H9 (cell line): Measurements from ENCODE around the gene OXCT1. TPM values are rescaled to one million over a fixed set of nuclear protein-coding genes. Genes with fewer than 3 reads are reported as not detected.

ENCODE experiments used
- DNase-seq: peaks from one replicate; pipeline ENCODE4 v3.0.0-alpha.2; 2017
- H2AFZ ChIP-seq: one replicate; pipeline ENCODE4 v1.6.1; 2013; ENCODE audit warnings: mild to moderate bottlenecking, low read length, control low read depth, moderate library complexity
- H2AK5ac ChIP-seq: 2 replicates; pipeline ENCODE4 v1.6.1; 2013; ENCODE audit warnings: low read length, control low read depth, mixed read lengths; ENCODE audit not compliant: insufficient read length
- H2BK120ac ChIP-seq: one replicate; pipeline ENCODE4 v1.6.1; 2013; ENCODE audit warnings: low read depth, mild to moderate bottlenecking, low read length, control low read depth, inconsistent platforms; ENCODE audit not compliant: poor library complexity, severe bottlenecking
- H2BK12ac ChIP-seq: 2 replicates; pipeline ENCODE4 v1.6.1; 2013; ENCODE audit warnings: low read length, control low read depth, mixed read lengths, low read depth; ENCODE audit not compliant: insufficient read length
- H2BK15ac ChIP-seq: 2 replicates; pipeline ENCODE4 v1.6.1; 2013; ENCODE audit warnings: low read depth, low read length, control low read depth
- H2BK20ac ChIP-seq: one replicate; pipeline ENCODE4 v1.6.1; 2013; ENCODE audit warnings: low read depth, mild to moderate bottlenecking, low read length, control low read depth, inconsistent platforms; ENCODE audit not compliant: poor library complexity, severe bottlenecking
- H2BK5ac ChIP-seq: 2 replicates; pipeline ENCODE4 v1.6.1; 2013; ENCODE audit warnings: low read length, control low read depth, mixed read lengths; ENCODE audit not compliant: insufficient read length
- H3K14ac ChIP-seq: 2 replicates; pipeline ENCODE4 v1.6.1; 2013; ENCODE audit warnings: low read length, control low read depth; ENCODE audit not compliant: insufficient read depth
- H3K18ac ChIP-seq: 2 replicates; pipeline ENCODE4 v1.6.1; 2013; ENCODE audit warnings: low read depth, mild to moderate bottlenecking, mixed read lengths, low read length, control low read depth; ENCODE audit not compliant: insufficient read length
- H3K23ac ChIP-seq: 2 replicates; pipeline ENCODE4 v1.6.1; 2013; ENCODE audit warnings: low read length, control low read depth, mixed read lengths, low read depth; ENCODE audit not compliant: insufficient read length
- H3K23me2 ChIP-seq: 2 replicates; pipeline ENCODE4 v1.6.1; 2013; ENCODE audit warnings: low read depth, mild to moderate bottlenecking, mixed read lengths, low read length, control low read depth; ENCODE audit not compliant: insufficient read length, poor library complexity, severe bottlenecking
- H3K27ac ChIP-seq: 2 replicates; pipeline ENCODE4 v1.5.1; 2013; ENCODE audit warnings: low read length, control low read depth, mixed read lengths, low read depth; ENCODE audit not compliant: insufficient read length
- H3K27me3 ChIP-seq: 2 replicates; pipeline ENCODE4 v1.6.1; 2013; ENCODE audit warnings: low read length, control low read depth, inconsistent platforms; ENCODE audit not compliant: insufficient read depth
- H3K4ac ChIP-seq: 2 replicates; pipeline ENCODE4 v1.6.1; 2013; ENCODE audit warnings: low read depth, mild to moderate bottlenecking, control low read depth, inconsistent platforms, low read length, moderate library complexity
- H3K4me1 ChIP-seq: 2 replicates; pipeline ENCODE4 v1.6.1; 2013; ENCODE audit warnings: low read length, control low read depth, inconsistent platforms; ENCODE audit not compliant: insufficient read depth
- H3K4me2 ChIP-seq: 2 replicates; pipeline ENCODE4 v1.6.1; 2013; ENCODE audit warnings: low read length, control low read depth, mixed read lengths; ENCODE audit not compliant: insufficient read length, insufficient read depth
- H3K56ac ChIP-seq: 2 replicates; pipeline ENCODE4 v1.6.1; 2013; ENCODE audit warnings: low read depth, mild to moderate bottlenecking, mixed read lengths, low read length, control low read depth; ENCODE audit not compliant: insufficient read length
- H3K79me1 ChIP-seq: 2 replicates; pipeline ENCODE4 v1.6.1; 2013; ENCODE audit warnings: low read depth, mild to moderate bottlenecking, moderate library complexity, low read length, control low read depth, inconsistent platforms; ENCODE audit not compliant: insufficient read depth, poor library complexity, severe bottlenecking
- H3K79me2 ChIP-seq: 2 replicates; pipeline ENCODE4 v1.6.1; 2013; ENCODE audit warnings: low read length, control low read depth, inconsistent platforms; ENCODE audit not compliant: insufficient read depth
- H3K9ac ChIP-seq: 2 replicates; pipeline ENCODE4 v1.6.1; 2013; ENCODE audit warnings: low read length, control low read depth, mixed read lengths; ENCODE audit not compliant: insufficient read length; ENCODE audit errors: extremely low read depth
- H3K9me3 ChIP-seq: one replicate; pipeline ENCODE4 v1.6.1; 2013; ENCODE audit warnings: low read depth, low read length, inconsistent platforms; ENCODE audit not compliant: control insufficient read depth
- H3T11ph ChIP-seq: one replicate; pipeline ENCODE4 v1.6.1; 2013; ENCODE audit warnings: mild to moderate bottlenecking, low read length, control low read depth, inconsistent platforms
- H4K20me1 ChIP-seq: one replicate; pipeline ENCODE4 v1.6.1; 2013; ENCODE audit not compliant: control insufficient read depth, insufficient read length, insufficient read depth
- H4K5ac ChIP-seq: 2 replicates; pipeline ENCODE4 v1.6.1; 2013; ENCODE audit warnings: low read depth, mild to moderate bottlenecking, mixed read lengths, low read length, control low read depth; ENCODE audit not compliant: insufficient read length
- H4K8ac ChIP-seq: replicated peaks from 2 replicates; pipeline ENCODE4 v1.6.1; 2013; ENCODE audit warnings: low read length, control low read depth, mixed read lengths, low read depth; ENCODE audit not compliant: insufficient read length
- H4K91ac ChIP-seq: 2 replicates; pipeline ENCODE4 v1.6.1; 2013; ENCODE audit warnings: low read depth, mild to moderate bottlenecking, moderate library complexity, mixed read lengths, low read length, control low read depth; ENCODE audit not compliant: insufficient read length
- H3K27ac Mint-ChIP-seq, 3 experiments: 2 replicates in 2 of 3; 3 replicates in 1 of 3; pipeline ENCODE4 v1.8.0; 2020 to 2021; ENCODE audit warnings: mixed read lengths in 3 of 3, mild to moderate bottlenecking in 1 of 3, moderate library complexity in 1 of 3
- H3K27me3 Mint-ChIP-seq: 2 replicates; pipeline ENCODE4 v1.8.0; 2021; ENCODE audit warnings: low read depth, mild to moderate bottlenecking, moderate library complexity, mixed read lengths
- H3K36me3 Mint-ChIP-seq, 3 experiments: 2 replicates in 2 of 3; 3 replicates in 1 of 3; pipeline ENCODE4 v1.8.0; 2020 to 2021; ENCODE audit warnings: low read depth in 3 of 3, mixed read lengths in 3 of 3; ENCODE audit not compliant: insufficient read depth in 1 of 3
- H3K4me1 Mint-ChIP-seq, 2 experiments: 2 replicates each; pipeline ENCODE4 v1.8.0; 2020; ENCODE audit warnings: mixed read lengths in 2 of 2
- H3K4me3 Mint-ChIP-seq, 2 experiments: 2 replicates in 1 of 2; 3 replicates in 1 of 2; pipeline ENCODE4 v1.8.0; 2020 to 2021; ENCODE audit warnings: mild to moderate bottlenecking in 2 of 2, mixed read lengths in 2 of 2, moderate library complexity in 1 of 2
- H3K9me3 Mint-ChIP-seq, 2 experiments: 2 replicates in 1 of 2; 3 replicates in 1 of 2; pipeline ENCODE4 v1.8.0; 2020; ENCODE audit warnings: mild to moderate bottlenecking in 2 of 2, mixed read lengths in 2 of 2, moderate library complexity in 1 of 2
- CTCF ChIP-seq: fragments of 200-600 bp; sonication (generic); conservative IDR thresholded peaks from 3 replicates; pipeline ENCODE4 v1.8.0; 2021; ENCODE audit warnings: antibody characterized with exemption, mild to moderate bottlenecking
- WGBS: extraction: QIAGEN DNeasy Blood & Tissue Kit; methylation state at CpG from one replicate; pipeline ENCODE4 v1.1.7; 2013; ENCODE audit warnings: missing lambda C conversion rate, low lambda C conversion rate, mixed read lengths; ENCODE audit not compliant: insufficient read length; ENCODE audit errors: extremely low coverage; 5-methylcytosine and 5-hydroxymethylcytosine counted together
- total RNA-seq: library from RNA; stranded (reverse); gene quantifications from 2 replicates; pipeline ENCODE4 v1.2.1, GENCODE V29; 2021

OXCT1 gene
- total RNA-seq, 1 experiment from 2014 or later = 25.6 TPM

- no peaks in the 10 kb centered on the region for H3K9me3 ChIP-seq
- no peak for DNase-seq
- H3K56ac ChIP-seq = no peak overlapping the region
- H2BK120ac ChIP-seq = no peak overlapping the region
- no peak overlapping the region for H3K27ac Mint-ChIP-seq
- no peak for TF ChIP-seq CTCF
- no peak overlapping the region for H3K27ac ChIP-seq
- no peak overlapping the region for H2AFZ ChIP-seq
- H3K4me2 ChIP-seq = no peak overlapping the region
- no CpG with 5 or more reads among the region's 5 CpGs for WGBS
- no peak overlapping the region for H3K4ac ChIP-seq
- H3K23me2 ChIP-seq = no peaks in the 10 kb centered on the region
- no peak overlapping the region for H3K9ac ChIP-seq
- H3K4me1 Mint-ChIP-seq = no peaks in the 10 kb centered on the region
- H3K27me3 ChIP-seq = no peaks in the 10 kb centered on the region
- H3K27me3 Mint-ChIP-seq = no peaks in the 10 kb centered on the region; the same call in 1 of the 2 replicates
- no peak overlapping the region for H2BK12ac ChIP-seq
- H3K23ac ChIP-seq = no peak overlapping the region
- no peak overlapping the region for H2BK20ac ChIP-seq
- no peak overlapping the region for H3K14ac ChIP-seq
- no peak overlapping the region for H4K5ac ChIP-seq
- no peaks in the 10 kb centered on the region for H3K79me2 ChIP-seq
- H4K91ac ChIP-seq = no peak overlapping the region
- no peak overlapping the region for H3K18ac ChIP-seq
- H3K4me1 ChIP-seq = no peaks in the 10 kb centered on the region
- peaks cover 2 to 5% (median 5%) of the 10 kb centered on the region in 3 experiments; a peak in 3 of 7 replicates for H3K36me3 Mint-ChIP-seq
- H4K20me1 ChIP-seq = no peaks in the 10 kb centered on the region
- no peak overlapping the region for H3K4me3 Mint-ChIP-seq
- no peak overlapping the region for H4K8ac ChIP-seq
- H3K9me3 Mint-ChIP-seq = peaks cover 9 to 10% of the 10 kb centered on the region in 2 experiments
- H2BK15ac ChIP-seq = no peak overlapping the region
- no peak overlapping the region for H3T11ph ChIP-seq
- H2BK5ac ChIP-seq = no peak overlapping the region
- no peak overlapping the region for H2AK5ac ChIP-seq
- H3K79me1 ChIP-seq = no peaks in the 10 kb centered on the region
Measured at GRCh38 chr5:41882765-41883164, 12.5 kb upstream of the OXCT1 start.
